VCaP (cell line): ENCODE measurements around the gene TIE1.
"Not testable (repeated sequence)": the region's sequence is repeated elsewhere in the genome, so short reads cannot be mapped to it uniquely, and the experiment has no call there.

ENCODE experiments used
- H3K27ac ChIP-seq: fragments of 450-650 bp; 2 replicates; pipeline ENCODE4 v1.5.1; 2017
- CTCF ChIP-seq: fragments of 450-650 bp; conservative IDR thresholded peaks from 2 replicates; pipeline ENCODE4 v1.5.1; 2017; ENCODE audit warnings: mild to moderate bottlenecking, moderate library complexity

Gene TIE1

GRCh38 chr1:43367904-43368645, 67.3 kb downstream of the TIE1 start, which contains the start of gene ELOVL1:
Gene ELOVL1, minus strand, starts transcription at chr1:43368011. Its CDS starts 2,402 bp downstream, at chr1:43365609.
- peak within 1 kb of the TSS; percentile 91 for H3K27ac ChIP-seq
- peak; percentile 26 for TF ChIP-seq CTCF

DNA sequence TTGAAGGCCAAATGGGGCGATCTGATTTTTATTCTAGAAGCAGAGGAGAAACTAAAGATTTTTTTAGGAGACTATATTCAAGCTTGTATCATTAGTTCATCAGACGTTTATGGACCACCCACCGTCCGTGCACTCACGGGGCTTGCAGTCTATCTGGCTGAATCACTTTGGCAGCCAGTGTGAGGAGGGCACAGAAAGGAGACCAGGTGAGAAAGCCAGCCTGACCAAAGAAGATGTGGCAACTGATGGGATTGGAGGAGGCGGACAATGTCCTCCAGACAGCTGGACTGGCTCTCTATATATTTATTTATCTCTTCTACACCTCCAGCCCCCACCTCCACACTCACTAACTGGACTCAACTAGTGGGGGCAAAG, 67.9 kb downstream of the TIE1 start:
- no peak for TF ChIP-seq CTCF
- peak overlapping the region; percentile 91 for H3K27ac ChIP-seq

GRCh38 chr1:43369779-43370178, 69.0 kb downstream of the TIE1 start:
- not testable (repeated sequence) for H3K27ac ChIP-seq

DNA sequence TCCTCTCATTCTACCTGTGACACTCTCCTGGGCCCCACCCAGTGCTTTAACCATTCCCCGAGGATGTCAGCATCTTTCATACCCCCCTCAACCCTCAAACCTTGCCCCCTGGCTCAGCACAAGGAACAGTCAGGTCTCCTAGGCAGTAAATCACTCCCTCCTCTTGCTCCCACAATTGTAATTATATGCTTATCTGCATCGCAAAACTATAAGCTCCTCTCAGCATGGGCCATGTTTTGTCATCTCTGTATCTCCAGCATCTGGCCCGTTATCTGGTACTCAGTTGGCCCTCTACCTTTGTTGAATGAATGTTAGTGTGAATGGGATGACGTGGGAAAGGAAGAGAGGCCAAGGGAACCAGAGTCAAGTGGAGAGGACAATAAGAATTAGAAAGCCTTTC, 69.8 kb downstream of the TIE1 start:
- no peak for TF ChIP-seq CTCF

DNA sequence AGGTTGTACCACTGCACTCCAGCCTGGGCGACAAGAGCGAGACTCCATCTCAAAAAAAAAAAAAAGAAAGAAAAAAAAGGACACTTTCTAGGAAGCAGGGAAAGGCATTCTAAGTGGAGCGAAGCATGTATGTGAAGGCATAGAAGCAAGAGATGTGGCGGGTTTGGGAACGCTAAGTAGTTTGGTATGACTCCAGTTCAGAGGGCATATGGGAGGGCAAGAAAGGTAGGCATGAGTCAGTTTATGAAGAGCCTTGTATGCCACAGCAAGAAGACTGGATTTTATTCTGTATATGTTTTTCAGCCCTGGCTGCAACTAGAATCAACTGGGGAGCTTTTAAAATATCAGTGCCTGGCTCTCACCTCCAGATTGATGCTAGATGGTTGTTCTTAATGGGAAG, 71.4 kb downstream of the TIE1 start:
- no peak overlapping the region for H3K27ac ChIP-seq
- TF ChIP-seq CTCF = no peak

More for the DNA sequence above, 69.8 kb downstream of the TIE1 start:
- no peak overlapping the region for H3K27ac ChIP-seq
